ENCODE data around the gene FLCN.

DNA sequence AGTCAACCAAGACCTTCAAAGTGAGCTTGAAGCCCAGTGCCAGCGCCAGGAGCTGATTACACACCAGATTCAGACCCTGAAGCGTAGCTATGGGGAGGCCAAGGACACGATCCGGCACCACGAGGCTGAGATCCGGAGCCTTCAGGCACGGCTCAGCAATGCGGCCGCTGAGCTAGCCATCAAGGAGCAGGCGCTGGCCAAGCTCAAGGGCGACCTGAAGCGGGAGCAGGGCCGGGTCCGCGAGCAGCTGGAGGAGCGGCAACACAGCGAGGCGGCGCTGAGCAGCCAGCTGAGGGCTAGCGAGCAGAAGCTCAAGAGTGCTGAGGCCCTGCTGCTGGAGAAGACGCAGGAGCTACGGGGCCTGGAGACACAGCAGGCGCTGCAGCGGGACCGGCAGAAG is 72.8 kb downstream of the FLCN start:
- TF ChIP-seq, protein P1, sequence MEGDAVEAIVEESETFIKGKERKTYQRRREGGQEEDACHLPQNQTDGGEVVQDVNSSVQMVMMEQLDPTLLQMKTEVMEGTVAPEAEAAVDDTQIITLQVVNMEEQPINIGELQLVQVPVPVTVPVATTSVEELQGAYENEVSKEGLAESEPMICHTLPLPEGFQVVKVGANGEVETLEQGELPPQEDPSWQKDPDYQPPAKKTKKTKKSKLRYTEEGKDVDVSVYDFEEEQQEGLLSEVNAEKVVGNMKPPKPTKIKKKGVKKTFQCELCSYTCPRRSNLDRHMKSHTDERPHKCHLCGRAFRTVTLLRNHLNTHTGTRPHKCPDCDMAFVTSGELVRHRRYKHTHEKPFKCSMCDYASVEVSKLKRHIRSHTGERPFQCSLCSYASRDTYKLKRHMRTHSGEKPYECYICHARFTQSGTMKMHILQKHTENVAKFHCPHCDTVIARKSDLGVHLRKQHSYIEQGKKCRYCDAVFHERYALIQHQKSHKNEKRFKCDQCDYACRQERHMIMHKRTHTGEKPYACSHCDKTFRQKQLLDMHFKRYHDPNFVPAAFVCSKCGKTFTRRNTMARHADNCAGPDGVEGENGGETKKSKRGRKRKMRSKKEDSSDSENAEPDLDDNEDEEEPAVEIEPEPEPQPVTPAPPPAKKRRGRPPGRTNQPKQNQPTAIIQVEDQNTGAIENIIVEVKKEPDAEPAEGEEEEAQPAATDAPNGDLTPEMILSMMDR (IDR thresholded peaks at IDR 0.05; ENCODE audit: insufficient read depth, low read length): no peak
- no peak for TF ChIP-seq GABPA (IDR thresholded peaks at IDR 0.05; ENCODE audit: low read depth)
- no peak for TF ChIP-seq POLR2AphosphoS5 (IDR thresholded peaks at IDR 0.05; ENCODE audit: low read depth)
- TF ChIP-seq, protein P2, sequence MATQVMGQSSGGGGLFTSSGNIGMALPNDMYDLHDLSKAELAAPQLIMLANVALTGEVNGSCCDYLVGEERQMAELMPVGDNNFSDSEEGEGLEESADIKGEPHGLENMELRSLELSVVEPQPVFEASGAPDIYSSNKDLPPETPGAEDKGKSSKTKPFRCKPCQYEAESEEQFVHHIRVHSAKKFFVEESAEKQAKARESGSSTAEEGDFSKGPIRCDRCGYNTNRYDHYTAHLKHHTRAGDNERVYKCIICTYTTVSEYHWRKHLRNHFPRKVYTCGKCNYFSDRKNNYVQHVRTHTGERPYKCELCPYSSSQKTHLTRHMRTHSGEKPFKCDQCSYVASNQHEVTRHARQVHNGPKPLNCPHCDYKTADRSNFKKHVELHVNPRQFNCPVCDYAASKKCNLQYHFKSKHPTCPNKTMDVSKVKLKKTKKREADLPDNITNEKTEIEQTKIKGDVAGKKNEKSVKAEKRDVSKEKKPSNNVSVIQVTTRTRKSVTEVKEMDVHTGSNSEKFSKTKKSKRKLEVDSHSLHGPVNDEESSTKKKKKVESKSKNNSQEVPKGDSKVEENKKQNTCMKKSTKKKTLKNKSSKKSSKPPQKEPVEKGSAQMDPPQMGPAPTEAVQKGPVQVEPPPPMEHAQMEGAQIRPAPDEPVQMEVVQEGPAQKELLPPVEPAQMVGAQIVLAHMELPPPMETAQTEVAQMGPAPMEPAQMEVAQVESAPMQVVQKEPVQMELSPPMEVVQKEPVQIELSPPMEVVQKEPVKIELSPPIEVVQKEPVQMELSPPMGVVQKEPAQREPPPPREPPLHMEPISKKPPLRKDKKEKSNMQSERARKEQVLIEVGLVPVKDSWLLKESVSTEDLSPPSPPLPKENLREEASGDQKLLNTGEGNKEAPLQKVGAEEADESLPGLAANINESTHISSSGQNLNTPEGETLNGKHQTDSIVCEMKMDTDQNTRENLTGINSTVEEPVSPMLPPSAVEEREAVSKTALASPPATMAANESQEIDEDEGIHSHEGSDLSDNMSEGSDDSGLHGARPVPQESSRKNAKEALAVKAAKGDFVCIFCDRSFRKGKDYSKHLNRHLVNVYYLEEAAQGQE (IDR thresholded peaks at IDR 0.05; ENCODE audit: insufficient replicate concordance, low read depth): no peak
- no peak for TF ChIP-seq SPI1 (IDR thresholded peaks at IDR 0.05; ENCODE audit: borderline replicate concordance, low read depth)
